Measurements from ENCODE around the gene C2orf68. TPM values are rescaled to one million over a fixed set of nuclear protein-coding genes. Genes with fewer than 3 reads are reported as not detected.

C2orf68 gene
- total and polyA plus RNA-seq, 2 of the 13 experiments (the other 11 are each of a cell fraction or from before 2014, with no cell fraction given) = 47.1 to 77.4 TPM

DNA sequence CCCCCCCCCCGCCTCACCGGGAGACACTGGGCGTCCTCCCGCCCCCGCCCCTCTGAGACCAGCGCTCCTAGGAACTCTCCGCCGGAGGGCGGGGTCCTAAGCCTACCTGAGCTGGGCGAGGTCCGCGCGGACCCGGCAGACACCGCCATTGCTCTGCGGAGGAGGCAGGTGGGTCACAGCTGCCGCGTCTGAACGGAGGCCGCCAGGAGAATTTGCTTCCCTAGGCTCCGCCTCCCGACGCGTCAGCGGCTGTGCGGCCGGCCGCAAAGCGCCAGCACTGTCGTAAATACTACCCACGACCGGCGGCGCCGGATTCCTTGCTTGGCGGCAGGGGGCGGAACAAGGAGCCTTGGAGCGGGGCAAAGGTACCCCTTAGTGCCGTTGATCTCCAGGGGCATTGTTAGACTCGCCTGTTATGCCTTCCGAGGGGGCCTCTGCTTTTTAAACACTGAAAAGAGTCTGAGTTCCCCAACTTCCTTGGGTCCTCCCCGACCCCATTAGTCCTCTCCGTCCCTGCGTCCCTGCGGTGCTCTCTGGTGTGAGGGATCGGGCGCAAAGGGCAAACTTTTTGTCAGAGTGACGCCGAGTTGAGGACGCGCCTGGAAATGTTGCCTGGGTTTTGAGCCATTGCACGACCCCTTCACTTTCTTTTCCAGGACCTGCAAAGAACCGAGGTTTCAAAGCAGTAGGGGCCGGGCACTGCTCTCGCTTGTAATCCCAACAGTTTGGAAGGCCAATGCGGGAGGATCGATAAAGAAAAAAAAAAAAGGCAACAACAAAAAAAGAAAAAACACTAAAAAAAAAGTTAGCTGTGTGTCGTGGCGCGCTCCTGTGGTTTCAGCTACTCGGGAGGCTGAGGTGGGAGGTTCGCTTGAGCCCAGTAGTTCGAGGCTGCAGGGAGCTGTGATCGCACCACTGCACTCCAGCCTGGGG, 50.3 kb downstream of the C2orf68 start, which contains the start of gene GGCX (continued):
- TF ChIP-seq, protein P1, sequence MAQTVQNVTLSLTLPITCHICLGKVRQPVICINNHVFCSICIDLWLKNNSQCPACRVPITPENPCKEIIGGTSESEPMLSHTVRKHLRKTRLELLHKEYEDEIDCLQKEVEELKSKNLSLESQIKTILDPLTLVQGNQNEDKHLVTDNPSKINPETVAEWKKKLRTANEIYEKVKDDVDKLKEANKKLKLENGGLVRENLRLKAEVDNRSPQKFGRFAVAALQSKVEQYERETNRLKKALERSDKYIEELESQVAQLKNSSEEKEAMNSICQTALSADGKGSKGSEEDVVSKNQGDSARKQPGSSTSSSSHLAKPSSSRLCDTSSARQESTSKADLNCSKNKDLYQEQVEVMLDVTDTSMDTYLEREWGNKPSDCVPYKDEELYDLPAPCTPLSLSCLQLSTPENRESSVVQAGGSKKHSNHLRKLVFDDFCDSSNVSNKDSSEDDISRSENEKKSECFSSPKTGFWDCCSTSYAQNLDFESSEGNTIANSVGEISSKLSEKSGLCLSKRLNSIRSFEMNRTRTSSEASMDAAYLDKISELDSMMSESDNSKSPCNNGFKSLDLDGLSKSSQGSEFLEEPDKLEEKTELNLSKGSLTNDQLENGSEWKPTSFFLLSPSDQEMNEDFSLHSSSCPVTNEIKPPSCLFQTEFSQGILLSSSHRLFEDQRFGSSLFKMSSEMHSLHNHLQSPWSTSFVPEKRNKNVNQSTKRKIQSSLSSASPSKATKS (CRISPR knock-in tag; IDR thresholded peaks at IDR 0.05) = no peak
- TF ChIP-seq AKAP8 (CRISPR knock-in tag; IDR thresholded peaks at IDR 0.05) = no peak
- TF ChIP-seq, protein P2, sequence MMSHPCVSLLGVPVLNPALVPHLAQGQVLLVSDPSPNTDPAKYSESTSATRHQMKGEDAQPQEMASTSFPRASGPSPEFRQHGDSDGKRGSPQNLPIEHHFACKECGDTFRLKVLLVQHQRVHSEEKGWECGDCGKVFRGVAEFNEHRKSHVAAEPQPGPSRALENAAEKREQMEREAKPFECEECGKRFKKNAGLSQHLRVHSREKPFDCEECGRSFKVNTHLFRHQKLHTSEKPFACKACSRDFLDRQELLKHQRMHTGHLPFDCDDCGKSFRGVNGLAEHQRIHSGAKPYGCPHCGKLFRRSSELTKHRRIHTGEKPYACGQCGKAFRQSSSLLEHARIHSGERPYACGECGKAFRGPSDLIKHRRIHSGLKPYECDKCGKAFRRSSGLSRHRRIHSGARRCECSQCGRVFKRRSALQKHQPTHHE (CRISPR knock-in tag; IDR thresholded peaks at IDR 0.05; ENCODE audit: borderline replicate concordance) = peak; percentile 92; the same call in 1 of the 2 replicates
- TF ChIP-seq ZNF670 (CRISPR knock-in tag; IDR thresholded peaks at IDR 0.05; ENCODE audit: borderline replicate concordance) = peak; percentile 86
- peak; percentile 98 for TF ChIP-seq RBFOX2 (IDR thresholded peaks at IDR 0.05; ENCODE audit: low read depth, low read length)
- TF ChIP-seq, protein P3, sequence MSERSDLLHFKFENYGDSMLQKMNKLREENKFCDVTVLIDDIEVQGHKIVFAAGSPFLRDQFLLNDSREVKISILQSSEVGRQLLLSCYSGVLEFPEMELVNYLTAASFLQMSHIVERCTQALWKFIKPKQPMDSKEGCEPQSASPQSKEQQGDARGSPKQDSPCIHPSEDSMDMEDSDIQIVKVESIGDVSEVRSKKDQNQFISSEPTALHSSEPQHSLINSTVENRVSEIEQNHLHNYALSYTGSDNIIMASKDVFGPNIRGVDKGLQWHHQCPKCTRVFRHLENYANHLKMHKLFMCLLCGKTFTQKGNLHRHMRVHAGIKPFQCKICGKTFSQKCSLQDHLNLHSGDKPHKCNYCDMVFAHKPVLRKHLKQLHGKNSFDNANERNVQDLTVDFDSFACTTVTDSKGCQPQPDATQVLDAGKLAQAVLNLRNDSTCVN (CRISPR knock-in tag; IDR thresholded peaks at IDR 0.05; ENCODE audit: borderline replicate concordance) = peak; percentile 85
- peak; percentile 87 for TF ChIP-seq ZFX (CRISPR knock-in tag; IDR thresholded peaks at IDR 0.05; ENCODE audit: low read depth)
- TF ChIP-seq XRCC5 (optimal IDR thresholded peaks at IDR 0.05; ENCODE audit: low read length) = peak; percentile 96
- TF ChIP-seq, protein P4, sequence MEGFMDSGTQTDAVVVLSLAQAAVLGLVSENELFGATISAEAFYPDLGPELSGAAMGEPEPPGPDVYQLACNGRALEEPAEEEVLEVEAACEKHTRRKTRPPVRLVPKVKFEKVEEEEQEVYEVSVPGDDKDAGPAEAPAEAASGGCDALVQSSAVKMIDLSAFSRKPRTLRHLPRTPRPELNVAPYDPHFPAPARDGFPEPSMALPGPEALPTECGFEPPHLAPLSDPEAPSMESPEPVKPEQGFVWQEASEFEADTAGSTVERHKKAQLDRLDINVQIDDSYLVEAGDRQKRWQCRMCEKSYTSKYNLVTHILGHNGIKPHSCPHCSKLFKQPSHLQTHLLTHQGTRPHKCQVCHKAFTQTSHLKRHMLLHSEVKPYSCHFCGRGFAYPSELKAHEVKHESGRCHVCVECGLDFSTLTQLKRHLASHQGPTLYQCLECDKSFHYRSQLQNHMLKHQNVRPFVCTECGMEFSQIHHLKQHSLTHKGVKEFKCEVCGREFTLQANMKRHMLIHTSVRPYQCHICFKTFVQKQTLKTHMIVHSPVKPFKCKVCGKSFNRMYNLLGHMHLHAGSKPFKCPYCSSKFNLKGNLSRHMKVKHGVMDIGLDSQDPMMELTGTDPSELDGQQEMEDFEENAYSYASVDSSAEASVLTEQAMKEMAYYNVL (CRISPR knock-in tag; IDR thresholded peaks at IDR 0.05; ENCODE audit: borderline replicate concordance) = peak; percentile 82; the same call in 1 of the 2 replicates
- TF ChIP-seq ZNF546 (CRISPR knock-in tag; conservative IDR thresholded peaks at IDR 0.05) = peak; percentile 34; the same call in 1 of the 2 replicates
- TF ChIP-seq ZNF446 (CRISPR knock-in tag; IDR thresholded peaks at IDR 0.05) = peak; percentile 17
- TF ChIP-seq, protein P5, sequence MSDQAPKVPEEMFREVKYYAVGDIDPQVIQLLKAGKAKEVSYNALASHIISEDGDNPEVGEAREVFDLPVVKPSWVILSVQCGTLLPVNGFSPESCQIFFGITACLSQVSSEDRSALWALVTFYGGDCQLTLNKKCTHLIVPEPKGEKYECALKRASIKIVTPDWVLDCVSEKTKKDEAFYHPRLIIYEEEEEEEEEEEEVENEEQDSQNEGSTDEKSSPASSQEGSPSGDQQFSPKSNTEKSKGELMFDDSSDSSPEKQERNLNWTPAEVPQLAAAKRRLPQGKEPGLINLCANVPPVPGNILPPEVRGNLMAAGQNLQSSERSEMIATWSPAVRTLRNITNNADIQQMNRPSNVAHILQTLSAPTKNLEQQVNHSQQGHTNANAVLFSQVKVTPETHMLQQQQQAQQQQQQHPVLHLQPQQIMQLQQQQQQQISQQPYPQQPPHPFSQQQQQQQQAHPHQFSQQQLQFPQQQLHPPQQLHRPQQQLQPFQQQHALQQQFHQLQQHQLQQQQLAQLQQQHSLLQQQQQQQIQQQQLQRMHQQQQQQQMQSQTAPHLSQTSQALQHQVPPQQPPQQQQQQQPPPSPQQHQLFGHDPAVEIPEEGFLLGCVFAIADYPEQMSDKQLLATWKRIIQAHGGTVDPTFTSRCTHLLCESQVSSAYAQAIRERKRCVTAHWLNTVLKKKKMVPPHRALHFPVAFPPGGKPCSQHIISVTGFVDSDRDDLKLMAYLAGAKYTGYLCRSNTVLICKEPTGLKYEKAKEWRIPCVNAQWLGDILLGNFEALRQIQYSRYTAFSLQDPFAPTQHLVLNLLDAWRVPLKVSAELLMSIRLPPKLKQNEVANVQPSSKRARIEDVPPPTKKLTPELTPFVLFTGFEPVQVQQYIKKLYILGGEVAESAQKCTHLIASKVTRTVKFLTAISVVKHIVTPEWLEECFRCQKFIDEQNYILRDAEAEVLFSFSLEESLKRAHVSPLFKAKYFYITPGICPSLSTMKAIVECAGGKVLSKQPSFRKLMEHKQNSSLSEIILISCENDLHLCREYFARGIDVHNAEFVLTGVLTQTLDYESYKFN (CRISPR knock-in tag; conservative IDR thresholded peaks at IDR 0.05) = peak; percentile 75
- TF ChIP-seq NCOA5 (CRISPR knock-in tag; IDR thresholded peaks at IDR 0.05) = no peak
- no peak for TF ChIP-seq TBL1XR1 (IDR thresholded peaks at IDR 0.05; ENCODE audit: borderline replicate concordance, low read length, partially characterized antibody)
- no peak; the same call in 1 of the 2 replicates for TF ChIP-seq ZNF3 (CRISPR knock-in tag; IDR thresholded peaks at IDR 0.05)
- 0 out of 2 replicates have a peak, but pooled peaks have one; percentile 50 for TF ChIP-seq ELF4 (CRISPR knock-in tag; IDR thresholded peaks at IDR 0.05; ENCODE audit: borderline replicate concordance)
- peak; percentile 78 for TF ChIP-seq ZNF230 (CRISPR knock-in tag; IDR thresholded peaks at IDR 0.05)
